PFSK-1 (cell line): ENCODE data around the gene DDX43.

Source experiments
- FOXP2 ChIP-seq: optimal IDR thresholded peaks from 2 replicates; pipeline ENCODE3; 2011; ENCODE audit warnings: borderline replicate concordance, control low read depth, inconsistent platforms; ENCODE audit not compliant: insufficient read depth; ENCODE audit errors: extremely low read length, extremely low read depth
- POLR2AphosphoS5 ChIP-seq: IDR thresholded peaks from 2 replicates; pipeline ENCODE4 v1.6.1; 2012; ENCODE audit warnings: low read depth, mild to moderate bottlenecking, control low read depth, low read length, moderate library complexity
- REST ChIP-seq, 2 experiments: IDR thresholded peaks; 2 replicates each; pipeline versions ENCODE4 v1.6.1 to v1.8.0; 2011 to 2012; ENCODE audit warnings: low read depth in 2 of 2, low read length in 2 of 2, control low read depth in 1 of 2, inconsistent platforms in 1 of 2, mild to moderate bottlenecking in 1 of 2, moderate library complexity in 1 of 2; ENCODE audit not compliant: insufficient read depth in 1 of 2
- SIN3A ChIP-seq: IDR thresholded peaks from 2 replicates; pipeline ENCODE4 v1.6.1; 2012; ENCODE audit warnings: mild to moderate bottlenecking, low read length, moderate library complexity, borderline replicate concordance; ENCODE audit not compliant: insufficient read depth
- TAF1 ChIP-seq: IDR thresholded peaks from 2 replicates; pipeline ENCODE4 v1.6.1; 2012; ENCODE audit warnings: low read length, control low read depth, borderline replicate concordance; ENCODE audit not compliant: insufficient read depth

DDX43 gene

GRCh38 chr6:73377225-73377624 lies 17.4 kb upstream of the DDX43 start:
- TF ChIP-seq SIN3A (no peak), FOXP2 (no peak), POLR2AphosphoS5 (no peak), TAF1 (no peak), REST (IDR thresholded peaks at IDR 0.05; ENCODE audit: insufficient read depth in 1 of 2, low read depth in 2 of 2, low read length in 2 of 2) (no peak)

- TF ChIP-seq REST (IDR thresholded peaks at IDR 0.05; ENCODE audit: insufficient read depth in 1 of 2, low read depth in 2 of 2, low read length in 2 of 2) (no peak), POLR2AphosphoS5 (no peak), FOXP2 (no peak), TAF1 (no peak), SIN3A (no peak)
Observed at GRCh38 chr6:73382462-73383113, 12.0 kb upstream of the DDX43 start.

- TF ChIP-seq POLR2AphosphoS5 (no peak), FOXP2 (no peak), TAF1 (no peak), REST (IDR thresholded peaks at IDR 0.05; ENCODE audit: insufficient read depth in 1 of 2, low read depth in 2 of 2, low read length in 2 of 2) (no peak), SIN3A (no peak)
Observed at GRCh38 chr6:73388433-73388799, 6.2 kb upstream of the DDX43 start.

GRCh38 chr6:73388800-73389512 lies 5.7 kb upstream of the DDX43 start:
- no peak for TF ChIP-seq POLR2AphosphoS5
- no peak for TF ChIP-seq TAF1
- TF ChIP-seq SIN3A = no peak
- no peak for TF ChIP-seq REST (IDR thresholded peaks at IDR 0.05; ENCODE audit: insufficient read depth in 1 of 2, low read depth in 2 of 2, low read length in 2 of 2)
- TF ChIP-seq FOXP2 = no peak

- TF ChIP-seq SIN3A (no peak), POLR2AphosphoS5 (no peak), FOXP2 (no peak), REST (IDR thresholded peaks at IDR 0.05; ENCODE audit: insufficient read depth in 1 of 2, low read depth in 2 of 2, low read length in 2 of 2) (no peak), TAF1 (no peak)
Observed at GRCh38 chr6:73389854-73390253, 4.8 kb upstream of the DDX43 start.
